Loucy (cell line): Measurements from ENCODE around the gene SPIRE2.

Experiments
- EZH2phosphoT487 ChIP-seq: fragments of 200-600 bp; IDR thresholded peaks from 2 replicates; pipeline ENCODE4 v1.6.1; 2018; ENCODE audit warnings: antibody characterized with exemption, mild to moderate bottlenecking, moderate library complexity, borderline replicate concordance
- TF ChIP-seq, protein P1 (sequence below): fragments of 200-600 bp; sonication (generic); conservative IDR thresholded peaks from 2 replicates; pipeline ENCODE4 v1.5.1; 2014; ENCODE audit warnings: mild to moderate bottlenecking, antibody characterized with exemption, low read length

DNA sequence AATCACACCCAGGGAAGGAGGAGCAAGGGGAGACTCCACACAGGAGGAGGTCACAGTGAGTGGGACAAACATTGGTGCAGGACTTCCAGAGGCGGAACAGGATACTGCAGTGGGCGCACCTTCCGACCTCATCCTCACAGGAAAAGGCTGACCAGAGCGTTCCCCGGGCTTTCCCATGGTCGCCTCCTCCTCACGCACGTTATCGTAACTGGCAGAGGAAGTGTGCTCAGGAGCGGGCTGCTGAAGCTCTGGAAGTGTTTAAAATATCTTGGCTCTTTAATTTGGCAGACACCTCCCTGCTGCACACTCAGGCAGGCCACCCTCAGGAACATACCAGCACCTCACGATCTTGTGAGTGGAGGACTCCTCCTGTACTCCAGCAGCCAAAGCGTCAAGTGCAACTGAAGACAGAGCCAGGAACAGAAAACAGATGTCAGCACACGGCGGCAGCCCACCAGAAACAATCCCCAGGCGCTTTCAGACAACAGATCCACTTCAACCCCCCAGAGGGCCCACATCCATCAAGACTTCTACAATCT is 29.4 kb upstream of the SPIRE2 start:
- TF ChIP-seq, protein P1, sequence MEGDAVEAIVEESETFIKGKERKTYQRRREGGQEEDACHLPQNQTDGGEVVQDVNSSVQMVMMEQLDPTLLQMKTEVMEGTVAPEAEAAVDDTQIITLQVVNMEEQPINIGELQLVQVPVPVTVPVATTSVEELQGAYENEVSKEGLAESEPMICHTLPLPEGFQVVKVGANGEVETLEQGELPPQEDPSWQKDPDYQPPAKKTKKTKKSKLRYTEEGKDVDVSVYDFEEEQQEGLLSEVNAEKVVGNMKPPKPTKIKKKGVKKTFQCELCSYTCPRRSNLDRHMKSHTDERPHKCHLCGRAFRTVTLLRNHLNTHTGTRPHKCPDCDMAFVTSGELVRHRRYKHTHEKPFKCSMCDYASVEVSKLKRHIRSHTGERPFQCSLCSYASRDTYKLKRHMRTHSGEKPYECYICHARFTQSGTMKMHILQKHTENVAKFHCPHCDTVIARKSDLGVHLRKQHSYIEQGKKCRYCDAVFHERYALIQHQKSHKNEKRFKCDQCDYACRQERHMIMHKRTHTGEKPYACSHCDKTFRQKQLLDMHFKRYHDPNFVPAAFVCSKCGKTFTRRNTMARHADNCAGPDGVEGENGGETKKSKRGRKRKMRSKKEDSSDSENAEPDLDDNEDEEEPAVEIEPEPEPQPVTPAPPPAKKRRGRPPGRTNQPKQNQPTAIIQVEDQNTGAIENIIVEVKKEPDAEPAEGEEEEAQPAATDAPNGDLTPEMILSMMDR: no peak
- TF ChIP-seq EZH2phosphoT487: no peak
